HepG2 (cell line): ENCODE data around the gene FIZ1. TPM values are rescaled to one million over a fixed set of nuclear protein-coding genes. Genes with fewer than 3 reads are reported as not detected.

ENCODE experiments used
- ASH2L ChIP-seq: fragments of 300-600, 200-600 bp; sonication (generic); IDR thresholded peaks from 2 replicates; pipeline ENCODE4 v1.7.0; 2017; ENCODE audit warnings: low read depth, mild to moderate bottlenecking, moderate library complexity, mixed read lengths, low read length; ENCODE audit not compliant: insufficient read length
- DMAP1 ChIP-seq: IDR thresholded peaks from 2 replicates; pipeline ENCODE4 v1.6.1; 2016
- HNRNPH1 ChIP-seq: fragments of 200-400 bp; formaldehyde crosslinking; optimal IDR thresholded peaks from 2 replicates; pipeline ENCODE3; 2017; ENCODE audit warnings: mild to moderate bottlenecking, low read depth, low read length
- KLF12 ChIP-seq: sonication (generic); formaldehyde crosslinking; IDR thresholded peaks from 2 replicates; pipeline ENCODE4 v1.4.0; 2020; ENCODE audit warnings: missing genetic modification reagents, borderline replicate concordance
- MATR3 ChIP-seq: sonication (generic); formaldehyde crosslinking; IDR thresholded peaks from 2 replicates; pipeline ENCODE4 v1.4.0; 2020; ENCODE audit warnings: missing genetic modification reagents
- PAX8 ChIP-seq: sonication (generic); formaldehyde crosslinking; IDR thresholded peaks from 2 replicates; pipeline ENCODE4 v1.8.0; 2022; ENCODE audit warnings: mild to moderate bottlenecking, missing genetic modification reagents, borderline replicate concordance
- TBX2 ChIP-seq: sonication (generic); formaldehyde crosslinking; IDR thresholded peaks from 2 replicates; pipeline ENCODE4 v1.5.0; 2020; ENCODE audit warnings: missing genetic modification reagents, mild to moderate bottlenecking, borderline replicate concordance
- TP53 ChIP-seq: sonication (generic); formaldehyde crosslinking; conservative IDR thresholded peaks from 2 replicates; pipeline ENCODE4 v1.4.0; 2020; ENCODE audit warnings: missing genetic modification reagents
- ZNF530 ChIP-seq: sonication (generic); formaldehyde crosslinking; IDR thresholded peaks from 2 replicates; pipeline ENCODE4 v1.5.0; 2020; ENCODE audit warnings: low read depth, mild to moderate bottlenecking, missing genetic modification reagents
- ZNF577 ChIP-seq: sonication (generic); formaldehyde crosslinking; IDR thresholded peaks from 2 replicates; pipeline ENCODE4 v1.4.0; 2020; ENCODE audit warnings: mild to moderate bottlenecking, low read depth, missing genetic modification reagents, borderline replicate concordance
- ZNF615 ChIP-seq: sonication (generic); formaldehyde crosslinking; IDR thresholded peaks from 2 replicates; pipeline ENCODE4 v1.5.0; 2020; ENCODE audit warnings: mild to moderate bottlenecking, missing genetic modification reagents, borderline replicate concordance
- ZNF619 ChIP-seq: sonication (generic); formaldehyde crosslinking; IDR thresholded peaks from 2 replicates; pipeline ENCODE4 v1.4.0; 2020; ENCODE audit warnings: mild to moderate bottlenecking, missing genetic modification reagents
- ZNF629 ChIP-seq: sonication (generic); formaldehyde crosslinking; conservative IDR thresholded peaks from 2 replicates; pipeline ENCODE4 v1.5.0; 2020; ENCODE audit warnings: missing genetic modification reagents
- ZNF776 ChIP-seq: sonication (generic); formaldehyde crosslinking; IDR thresholded peaks from 2 replicates; pipeline ENCODE4 v1.4.0; 2020; ENCODE audit warnings: mild to moderate bottlenecking, missing genetic modification reagents
- ZSCAN29 ChIP-seq: sonication (generic); formaldehyde crosslinking; conservative IDR thresholded peaks from 2 replicates; pipeline ENCODE4 v1.4.0; 2020; ENCODE audit warnings: mild to moderate bottlenecking, missing genetic modification reagents
- polyA plus RNA-seq, 8 experiments: library from polyadenylated mRNA; depleted of rRNA in 3 of 8; stranded (reverse) in 7 of 8; unstranded in 1 of 8; fragments of >200 nt; fragmentation: Illumina TruSeq in 4 of 8; extraction: Trizol in 4 of 8; gene quantifications; 2 replicates each; pipeline versions ENCODE4 v1.2.1 to v1.2.3, GENCODE V29; 2011 to 2016; ENCODE audit warnings: low read depth in 4 of 8, missing spikeins in 1 of 8, mixed read lengths in 1 of 8; ENCODE audit not compliant: insufficient read depth in 1 of 8
- total RNA-seq, 5 experiments: library from RNA; depleted of rRNA; stranded (reverse); fragments of >200 nt; fragmentation: Illumina TruSeq; extraction: Trizol; gene quantifications; 2 replicates each; pipeline ENCODE4 v1.2.3, GENCODE V29; 2016; ENCODE audit warnings: low read depth in 1 of 5
- TF ChIP-seq, protein P1 (sequence below): IDR thresholded peaks from 2 replicates; pipeline ENCODE4 v1.6.1; 2016; ENCODE audit warnings: missing compliant biosample characterization, missing genetic modification reagents, borderline replicate concordance
- TF ChIP-seq, protein P2 (sequence below): sonication (generic); formaldehyde crosslinking; IDR thresholded peaks from 2 replicates; pipeline ENCODE4 v1.5.1; 2020; ENCODE audit warnings: missing genetic modification reagents, mild to moderate bottlenecking, borderline replicate concordance
- TF ChIP-seq, protein P3 (sequence below): sonication (generic); formaldehyde crosslinking; IDR thresholded peaks from 2 replicates; pipeline ENCODE4 v1.4.0; 2020; ENCODE audit warnings: missing genetic modification reagents
- TF ChIP-seq, protein P4 (sequence below): sonication (generic); formaldehyde crosslinking; conservative IDR thresholded peaks from 2 replicates; pipeline ENCODE4 v1.8.0; 2022; ENCODE audit warnings: mild to moderate bottlenecking, moderate library complexity, missing genetic modification reagents

FIZ1 gene
- total and polyA plus RNA-seq, 2 of the 13 experiments (the other 11 are each of a cell fraction or from before 2014, with no cell fraction given) = 3.6 to 5.9 TPM

DNA sequence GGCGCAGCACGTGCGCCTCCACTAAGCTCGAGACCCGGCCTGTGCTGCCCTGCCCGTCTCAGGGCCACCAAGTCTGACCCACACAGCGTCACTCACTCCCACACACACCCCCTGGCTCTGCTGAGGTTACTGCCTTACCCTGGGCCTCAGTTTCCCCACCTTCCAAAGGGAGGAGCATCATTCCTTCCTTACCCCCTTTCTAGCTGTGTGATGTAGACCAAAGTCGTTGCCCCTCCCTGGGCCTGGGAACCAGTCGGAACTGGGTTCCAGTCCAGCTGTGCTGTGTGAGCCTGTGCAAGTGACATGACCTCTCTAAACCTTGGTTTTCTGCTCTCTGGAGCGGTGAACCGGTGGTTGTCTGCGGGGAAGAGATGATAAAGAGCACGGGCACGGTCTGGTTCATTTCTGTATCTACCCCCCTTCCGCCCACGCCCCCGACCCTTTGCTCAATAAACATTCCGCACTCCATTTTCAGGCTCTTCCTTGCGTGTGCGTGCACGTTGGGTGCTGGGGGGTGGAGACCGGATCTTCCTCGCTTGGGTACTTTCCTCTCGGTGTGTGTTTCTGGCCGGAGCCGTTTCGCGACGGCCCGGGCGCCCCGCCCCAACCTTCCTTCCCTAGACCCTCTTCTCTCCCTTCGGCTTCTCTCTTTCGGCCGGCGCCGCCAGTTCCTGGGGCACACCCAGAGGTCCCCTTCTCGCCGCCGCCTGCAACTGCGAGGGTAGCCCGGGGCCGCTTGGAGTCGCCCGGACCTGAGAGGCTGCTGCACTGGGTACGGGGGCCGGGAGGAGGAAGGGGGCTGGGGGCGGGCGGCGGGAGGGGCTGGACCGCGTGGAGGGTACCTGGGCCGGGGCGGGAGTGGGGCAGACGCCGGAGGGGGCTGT lies 43.9 kb upstream of the FIZ1 start, which contains the start of gene ZNF581 (continued):
- peak; percentile 84 for TF ChIP-seq DMAP1 (CRISPR knock-in tag)
- TF ChIP-seq, protein P1, sequence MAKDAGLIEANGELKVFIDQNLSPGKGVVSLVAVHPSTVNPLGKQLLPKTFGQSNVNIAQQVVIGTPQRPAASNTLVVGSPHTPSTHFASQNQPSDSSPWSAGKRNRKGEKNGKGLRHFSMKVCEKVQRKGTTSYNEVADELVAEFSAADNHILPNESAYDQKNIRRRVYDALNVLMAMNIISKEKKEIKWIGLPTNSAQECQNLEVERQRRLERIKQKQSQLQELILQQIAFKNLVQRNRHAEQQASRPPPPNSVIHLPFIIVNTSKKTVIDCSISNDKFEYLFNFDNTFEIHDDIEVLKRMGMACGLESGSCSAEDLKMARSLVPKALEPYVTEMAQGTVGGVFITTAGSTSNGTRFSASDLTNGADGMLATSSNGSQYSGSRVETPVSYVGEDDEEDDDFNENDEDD (CRISPR knock-in tag) = peak; percentile 27; the same call in 1 of the 2 replicates
- peak; percentile 42; the same call in 1 of the 2 replicates for TF ChIP-seq ZNF619 (CRISPR knock-in tag)
- no peak for TF ChIP-seq ZNF629 (CRISPR knock-in tag)
- peak; percentile 40; the same call in 1 of the 2 replicates for TF ChIP-seq TBX2 (CRISPR knock-in tag)
- TF ChIP-seq ZNF577 (CRISPR knock-in tag) = no peak
- TF ChIP-seq, protein P2, sequence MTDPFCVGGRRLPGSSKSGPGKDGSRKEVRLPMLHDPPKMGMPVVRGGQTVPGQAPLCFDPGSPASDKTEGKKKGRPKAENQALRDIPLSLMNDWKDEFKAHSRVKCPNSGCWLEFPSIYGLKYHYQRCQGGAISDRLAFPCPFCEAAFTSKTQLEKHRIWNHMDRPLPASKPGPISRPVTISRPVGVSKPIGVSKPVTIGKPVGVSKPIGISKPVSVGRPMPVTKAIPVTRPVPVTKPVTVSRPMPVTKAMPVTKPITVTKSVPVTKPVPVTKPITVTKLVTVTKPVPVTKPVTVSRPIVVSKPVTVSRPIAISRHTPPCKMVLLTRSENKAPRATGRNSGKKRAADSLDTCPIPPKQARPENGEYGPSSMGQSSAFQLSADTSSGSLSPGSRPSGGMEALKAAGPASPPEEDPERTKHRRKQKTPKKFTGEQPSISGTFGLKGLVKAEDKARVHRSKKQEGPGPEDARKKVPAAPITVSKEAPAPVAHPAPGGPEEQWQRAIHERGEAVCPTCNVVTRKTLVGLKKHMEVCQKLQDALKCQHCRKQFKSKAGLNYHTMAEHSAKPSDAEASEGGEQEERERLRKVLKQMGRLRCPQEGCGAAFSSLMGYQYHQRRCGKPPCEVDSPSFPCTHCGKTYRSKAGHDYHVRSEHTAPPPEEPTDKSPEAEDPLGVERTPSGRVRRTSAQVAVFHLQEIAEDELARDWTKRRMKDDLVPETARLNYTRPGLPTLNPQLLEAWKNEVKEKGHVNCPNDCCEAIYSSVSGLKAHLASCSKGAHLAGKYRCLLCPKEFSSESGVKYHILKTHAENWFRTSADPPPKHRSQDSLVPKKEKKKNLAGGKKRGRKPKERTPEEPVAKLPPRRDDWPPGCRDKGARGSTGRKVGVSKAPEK (CRISPR knock-in tag) = 0 out of 2 replicates have a peak, but pooled peaks have one; percentile 43
- TF ChIP-seq, protein P3, sequence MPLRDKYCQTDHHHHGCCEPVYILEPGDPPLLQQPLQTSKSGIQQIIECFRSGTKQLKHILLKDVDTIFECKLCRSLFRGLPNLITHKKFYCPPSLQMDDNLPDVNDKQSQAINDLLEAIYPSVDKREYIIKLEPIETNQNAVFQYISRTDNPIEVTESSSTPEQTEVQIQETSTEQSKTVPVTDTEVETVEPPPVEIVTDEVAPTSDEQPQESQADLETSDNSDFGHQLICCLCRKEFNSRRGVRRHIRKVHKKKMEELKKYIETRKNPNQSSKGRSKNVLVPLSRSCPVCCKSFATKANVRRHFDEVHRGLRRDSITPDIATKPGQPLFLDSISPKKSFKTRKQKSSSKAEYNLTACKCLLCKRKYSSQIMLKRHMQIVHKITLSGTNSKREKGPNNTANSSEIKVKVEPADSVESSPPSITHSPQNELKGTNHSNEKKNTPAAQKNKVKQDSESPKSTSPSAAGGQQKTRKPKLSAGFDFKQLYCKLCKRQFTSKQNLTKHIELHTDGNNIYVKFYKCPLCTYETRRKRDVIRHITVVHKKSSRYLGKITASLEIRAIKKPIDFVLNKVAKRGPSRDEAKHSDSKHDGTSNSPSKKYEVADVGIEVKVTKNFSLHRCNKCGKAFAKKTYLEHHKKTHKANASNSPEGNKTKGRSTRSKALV (CRISPR knock-in tag) = no peak
- TF ChIP-seq ASH2L = peak; percentile 89
- TF ChIP-seq, protein P4, sequence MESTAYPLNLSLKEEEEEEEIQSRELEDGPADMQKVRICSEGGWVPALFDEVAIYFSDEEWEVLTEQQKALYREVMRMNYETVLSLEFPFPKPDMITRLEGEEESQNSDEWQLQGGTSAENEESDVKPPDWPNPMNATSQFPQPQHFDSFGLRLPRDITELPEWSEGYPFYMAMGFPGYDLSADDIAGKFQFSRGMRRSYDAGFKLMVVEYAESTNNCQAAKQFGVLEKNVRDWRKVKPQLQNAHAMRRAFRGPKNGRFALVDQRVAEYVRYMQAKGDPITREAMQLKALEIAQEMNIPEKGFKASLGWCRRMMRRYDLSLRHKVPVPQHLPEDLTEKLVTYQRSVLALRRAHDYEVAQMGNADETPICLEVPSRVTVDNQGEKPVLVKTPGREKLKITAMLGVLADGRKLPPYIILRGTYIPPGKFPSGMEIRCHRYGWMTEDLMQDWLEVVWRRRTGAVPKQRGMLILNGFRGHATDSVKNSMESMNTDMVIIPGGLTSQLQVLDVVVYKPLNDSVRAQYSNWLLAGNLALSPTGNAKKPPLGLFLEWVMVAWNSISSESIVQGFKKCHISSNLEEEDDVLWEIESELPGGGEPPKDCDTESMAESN (CRISPR knock-in tag) = peak; percentile 31; the same call in 1 of the 2 replicates
- peak; percentile 72; the same call in 1 of the 2 replicates for TF ChIP-seq ZNF615 (CRISPR knock-in tag)
- TF ChIP-seq MATR3 (CRISPR knock-in tag) = no peak
- TF ChIP-seq PAX8 (CRISPR knock-in tag) = 0 out of 2 replicates have a peak, but pooled peaks have one; percentile 62
- TF ChIP-seq ZNF776 = no peak
- TF ChIP-seq TP53 (CRISPR knock-in tag) = no peak
- peak; percentile 25 for TF ChIP-seq HNRNPH1
- peak; percentile 100 for TF ChIP-seq KLF12 (CRISPR knock-in tag)
- TF ChIP-seq ZNF530 = peak; percentile 28; the same call in 1 of the 2 replicates
- TF ChIP-seq ZSCAN29 = peak; percentile 61; the same call in 1 of the 2 replicates
